Nephron progenitor cell (in vitro differentiated cells): Measurements from ENCODE around the gene TTC39B.

Experiments used
- DNase-seq: peaks from one replicate; pipeline ENCODE4 v3.0.0; 2021
- H3K27ac Mint-ChIP-seq: 2 replicates; pipeline ENCODE4 v1.8.0; 2021; ENCODE audit warnings: mild to moderate bottlenecking, moderate library complexity, mixed read lengths
- H3K27me3 Mint-ChIP-seq: 2 replicates; pipeline ENCODE4 v1.8.0; 2021; ENCODE audit warnings: mild to moderate bottlenecking, low read depth, mixed read lengths; ENCODE audit not compliant: poor library complexity
- H3K36me3 Mint-ChIP-seq: 2 replicates; pipeline ENCODE4 v1.8.0; 2021; ENCODE audit warnings: low read depth, mixed read lengths
- H3K4me1 Mint-ChIP-seq: 2 replicates; pipeline ENCODE4 v1.8.0; 2021; ENCODE audit warnings: mixed read lengths
- H3K4me3 Mint-ChIP-seq: 2 replicates; pipeline ENCODE4 v1.8.0; 2021; ENCODE audit warnings: mild to moderate bottlenecking, moderate library complexity, mixed read lengths
- H3K9me3 Mint-ChIP-seq: 2 replicates; pipeline ENCODE4 v1.8.0; 2021; ENCODE audit warnings: mild to moderate bottlenecking, moderate library complexity, mixed read lengths
- CTCF ChIP-seq: fragments of 200-600 bp; sonication (generic); IDR thresholded peaks from 2 replicates; pipeline ENCODE4 v1.5.0; 2021; ENCODE audit warnings: antibody characterized with exemption

The TTC39B gene

GRCh38 chr9:15138357-15138686 lies 168.7 kb downstream of the TTC39B start:
- no peak for TF ChIP-seq CTCF
- Mint-ChIP-seq H3K9me3 (peaks cover 5% of the 10 kb centered on the region), H3K27ac (no peak overlapping the region), H3K4me3 (no peak overlapping the region), H3K36me3 (no peaks in the 10 kb centered on the region), H3K27me3 (peaks cover 9% of the 10 kb centered on the region), H3K4me1 (peaks cover 27% of the 10 kb centered on the region)
- no peak for DNase-seq

DNA sequence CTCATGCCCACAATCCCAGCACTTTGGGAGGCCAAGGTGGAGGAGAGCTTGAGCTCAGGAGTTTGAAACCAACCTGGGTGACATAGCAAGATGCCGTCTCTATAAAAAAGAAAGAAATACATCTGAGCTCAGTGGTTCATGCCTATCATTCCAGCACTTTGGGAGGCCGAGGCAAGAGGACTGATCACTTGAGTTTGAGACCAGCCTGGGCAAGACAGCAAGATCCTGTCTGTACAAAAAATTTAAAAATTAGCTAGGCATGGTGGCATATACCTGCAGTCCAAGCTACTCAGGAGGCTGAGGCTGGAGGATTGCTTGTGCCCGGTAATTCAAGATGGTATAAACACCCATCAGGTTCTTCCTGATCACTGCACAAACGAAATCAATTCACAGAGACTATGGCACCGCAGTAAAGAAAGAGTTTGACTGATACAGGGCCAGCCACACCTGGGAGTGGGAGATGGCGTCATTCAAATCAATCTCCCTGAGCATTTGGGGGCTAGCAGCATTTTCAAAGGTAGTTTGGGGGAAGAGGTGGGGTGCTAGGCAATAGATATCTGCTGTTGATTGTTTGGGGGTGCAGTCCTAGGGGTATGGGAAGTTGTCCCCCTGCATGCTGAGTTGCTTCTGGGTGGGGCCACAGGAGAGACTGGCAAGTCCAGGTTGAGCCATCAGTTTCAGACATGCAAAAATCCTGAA lies 169.2 kb downstream of the TTC39B start:
- no peaks in the 10 kb centered on the region for H3K36me3 Mint-ChIP-seq
- H3K4me3 Mint-ChIP-seq, result no peak overlapping the region
- DNase-seq, result no peak
- H3K4me1 Mint-ChIP-seq, result peaks cover 27% of the 10 kb centered on the region
- TF ChIP-seq CTCF, result no peak
- no peak overlapping the region for H3K27ac Mint-ChIP-seq
- H3K9me3 Mint-ChIP-seq, result peaks cover 5% of the 10 kb centered on the region
- peaks cover 9% of the 10 kb centered on the region for H3K27me3 Mint-ChIP-seq

GRCh38 chr9:15137089-15137488 lies 169.9 kb downstream of the TTC39B start:
- H3K36me3 Mint-ChIP-seq, result no peaks in the 10 kb centered on the region
- DNase-seq, result no peak
- peaks cover 27% of the 10 kb centered on the region for H3K4me1 Mint-ChIP-seq
- H3K27me3 Mint-ChIP-seq, result peaks cover 9% of the 10 kb centered on the region
- H3K9me3 Mint-ChIP-seq, result peaks cover 5% of the 10 kb centered on the region
- H3K27ac Mint-ChIP-seq, result no peak overlapping the region
- no peak for TF ChIP-seq CTCF
- H3K4me3 Mint-ChIP-seq, result no peak overlapping the region

DNA sequence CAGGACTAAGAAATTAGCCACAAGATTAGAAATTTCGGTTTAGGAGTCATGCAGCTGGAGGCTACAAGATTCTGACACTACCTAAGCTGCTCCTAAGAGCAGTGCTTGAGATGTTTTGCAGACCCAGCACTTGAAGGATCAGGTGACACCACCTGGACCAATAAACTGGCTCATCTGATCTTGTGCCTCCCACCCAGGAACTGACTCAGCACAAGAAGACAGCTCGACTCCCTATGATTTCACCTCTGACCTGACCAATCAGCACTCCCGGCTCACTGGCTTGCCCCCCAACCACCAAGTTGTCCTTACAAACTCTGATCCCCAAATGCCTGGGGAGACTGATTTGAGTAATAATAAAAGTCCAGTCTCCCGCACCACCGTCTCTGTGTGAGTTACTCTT lies 170.4 kb downstream of the TTC39B start:
- TF ChIP-seq CTCF, result no peak
- no peak overlapping the region for H3K27ac Mint-ChIP-seq
- H3K4me3 Mint-ChIP-seq, result no peak overlapping the region
- no peak for DNase-seq
- H3K9me3 Mint-ChIP-seq, result peaks cover 5% of the 10 kb centered on the region
- peaks cover 27% of the 10 kb centered on the region for H3K4me1 Mint-ChIP-seq
- H3K36me3 Mint-ChIP-seq, result no peaks in the 10 kb centered on the region
- H3K27me3 Mint-ChIP-seq, result peaks cover 9% of the 10 kb centered on the region

- DNase-seq, result peak; percentile 63
- Mint-ChIP-seq H3K27ac (peak overlapping the region; percentile 3), H3K4me1 (peaks cover 27% of the 10 kb centered on the region), H3K9me3 (peaks cover 5% of the 10 kb centered on the region), H3K4me3 (peak overlapping the region; percentile 36), H3K27me3 (peaks cover 9% of the 10 kb centered on the region), H3K36me3 (no peaks in the 10 kb centered on the region)
- peak; percentile 89 for TF ChIP-seq CTCF
Observed at GRCh38 chr9:15135164-15135792, 171.7 kb downstream of the TTC39B start.

DNA sequence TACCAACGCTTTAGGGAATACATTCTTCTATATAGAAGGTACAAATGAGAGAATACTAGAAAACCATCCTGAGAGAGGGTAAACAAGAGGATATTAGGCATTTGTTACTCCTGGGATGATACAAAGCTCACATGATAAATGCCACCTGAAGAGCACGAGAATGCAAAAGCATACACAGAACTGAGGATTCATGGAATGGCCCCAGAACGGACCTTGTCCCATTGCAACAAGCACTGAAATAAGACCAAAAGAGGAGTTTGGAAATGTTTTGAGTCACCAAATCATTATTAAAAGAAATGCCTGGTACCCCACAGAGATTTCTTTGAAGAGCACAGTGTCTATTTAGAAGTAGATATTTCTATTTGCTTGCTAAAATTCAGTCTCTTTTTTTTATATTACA lies 173.5 kb downstream of the TTC39B start:
- Mint-ChIP-seq H3K4me3 (no peak overlapping the region), H3K27me3 (peaks cover 12% of the 10 kb centered on the region), H3K9me3 (peaks cover 10% of the 10 kb centered on the region), H3K36me3 (no peaks in the 10 kb centered on the region), H3K27ac (no peak overlapping the region), H3K4me1 (peaks cover 21% of the 10 kb centered on the region)
- DNase-seq, result no peak
- no peak for TF ChIP-seq CTCF
